WTC11 (cell line): ENCODE data around the gene PPOX. TPM values are rescaled to one million over a fixed set of nuclear protein-coding genes. Genes with fewer than 3 reads are reported as not detected.

Source experiments
- ATAC-seq: fragments of 200-7000 bp; cut with Tn5 transposase; 2 replicates; pipeline ENCODE4 v1.10.0; 2021; ENCODE audit warnings: mild to moderate bottlenecking, moderate library complexity
- CTCF ChIA-PET: fragments of 300-600 bp; sonication (Branson Sonifier 250); formaldehyde crosslinking; loops from one replicate; lab custom pipeline; 2021; ENCODE audit warnings: antibody characterized with exemption; lab: Charles Lee
- POLR2A ChIA-PET: fragments of 350-600 bp; sonication (Branson Sonifier 250); formaldehyde crosslinking; loops from one replicate; lab custom pipeline; 2021; ENCODE audit warnings: antibody characterized with exemption; lab: Charles Lee
- DNase-seq: peaks from one replicate; pipeline ENCODE4 v3.0.0; 2021; ENCODE audit warnings: low spot score
- H3K27ac Mint-ChIP-seq: 2 replicates; pipeline ENCODE4 v1.8.0; 2021; ENCODE audit warnings: mixed read lengths
- H3K27me3 Mint-ChIP-seq: 2 replicates; pipeline ENCODE4 v1.8.0; 2021; ENCODE audit warnings: low read depth, mild to moderate bottlenecking, moderate library complexity, mixed read lengths
- H3K36me3 Mint-ChIP-seq: 2 replicates; pipeline ENCODE4 v1.8.0; 2021; ENCODE audit warnings: mixed read lengths
- H3K4me1 Mint-ChIP-seq: 2 replicates; pipeline ENCODE4 v1.8.0; 2022; ENCODE audit warnings: mixed read lengths
- H3K4me3 Mint-ChIP-seq: 2 replicates; pipeline ENCODE4 v1.8.0; 2021; ENCODE audit warnings: mild to moderate bottlenecking, moderate library complexity, mixed read lengths
- H3K9me3 Mint-ChIP-seq: 2 replicates; pipeline ENCODE4 v1.8.0; 2021; ENCODE audit warnings: mixed read lengths
- CTCF ChIP-seq: fragments of 200-600 bp; IDR thresholded peaks from 2 replicates; pipeline ENCODE4 v1.8.0; 2022; ENCODE audit warnings: antibody characterized with exemption
- E2F4 ChIP-seq: sonication (generic); formaldehyde crosslinking; IDR thresholded peaks from 2 replicates; pipeline ENCODE4 v1.8.1; 2022; ENCODE audit warnings: low read depth, mild to moderate bottlenecking, moderate library complexity, missing genetic modification reagents, borderline replicate concordance
- GABPB1 ChIP-seq: sonication (generic); formaldehyde crosslinking; IDR thresholded peaks from 2 replicates; pipeline ENCODE4 v1.8.1; 2023; ENCODE audit warnings: mild to moderate bottlenecking, missing genetic modification reagents
- MYBL2 ChIP-seq: sonication (generic); formaldehyde crosslinking; IDR thresholded peaks from 2 replicates; pipeline ENCODE4 v1.8.1; 2023; ENCODE audit warnings: mild to moderate bottlenecking, moderate library complexity, missing genetic modification reagents
- NFATC4 ChIP-seq: fragments of 250-450 bp; sonication (Bioruptor Pico); IDR thresholded peaks from 2 replicates; pipeline ENCODE4 v1.9.0; 2021; ENCODE audit warnings: mild to moderate bottlenecking
- OVOL2 ChIP-seq: fragments of 250-450 bp; sonication (Bioruptor Pico); IDR thresholded peaks from 2 replicates; pipeline ENCODE4 v1.9.0; 2021; ENCODE audit warnings: mild to moderate bottlenecking, borderline replicate concordance
- PRDM15 ChIP-seq: sonication (generic); formaldehyde crosslinking; IDR thresholded peaks from 2 replicates; pipeline ENCODE4 v1.8.0; 2022; ENCODE audit warnings: missing genetic modification reagents
- TEAD4 ChIP-seq: sonication (generic); formaldehyde crosslinking; IDR thresholded peaks from 2 replicates; pipeline ENCODE4 v1.8.0; 2022; ENCODE audit warnings: mild to moderate bottlenecking, missing genetic modification reagents
- ZBTB43 ChIP-seq: sonication (generic); formaldehyde crosslinking; IDR thresholded peaks from 2 replicates; pipeline ENCODE4 v1.8.1; 2023; ENCODE audit warnings: mild to moderate bottlenecking, missing genetic modification reagents
- total RNA-seq: library from RNA; stranded (reverse); gene quantifications from 3 replicates; pipeline ENCODE4 v1.2.3, GENCODE V29; 2021
- TF ChIP-seq, protein P1 (sequence below): fragments of 250-450 bp; sonication (Bioruptor Pico); IDR thresholded peaks from 2 replicates; pipeline ENCODE4 v1.9.0; 2021; ENCODE audit warnings: mild to moderate bottlenecking
- TF ChIP-seq, protein P2 (sequence below): fragments of 250-450 bp; sonication (Bioruptor Pico); IDR thresholded peaks from 2 replicates; pipeline ENCODE4 v1.9.0; 2021; ENCODE audit warnings: moderate library complexity, mild to moderate bottlenecking, inconsistent platforms, borderline replicate concordance
- TF ChIP-seq, protein P3 (sequence below): sonication (generic); formaldehyde crosslinking; IDR thresholded peaks from 2 replicates; pipeline ENCODE4 v1.8.1; 2023; ENCODE audit warnings: mild to moderate bottlenecking, missing genetic modification reagents, moderate library complexity

Gene PPOX
- total RNA-seq, 1 experiment from 2014 or later = 44.8 TPM

GRCh38 chr1:161117759-161118581 is 48.3 kb upstream of the PPOX start, which contains the start of the genes NIT1 and PFDN2 (continued):
- TF ChIP-seq, protein P1, sequence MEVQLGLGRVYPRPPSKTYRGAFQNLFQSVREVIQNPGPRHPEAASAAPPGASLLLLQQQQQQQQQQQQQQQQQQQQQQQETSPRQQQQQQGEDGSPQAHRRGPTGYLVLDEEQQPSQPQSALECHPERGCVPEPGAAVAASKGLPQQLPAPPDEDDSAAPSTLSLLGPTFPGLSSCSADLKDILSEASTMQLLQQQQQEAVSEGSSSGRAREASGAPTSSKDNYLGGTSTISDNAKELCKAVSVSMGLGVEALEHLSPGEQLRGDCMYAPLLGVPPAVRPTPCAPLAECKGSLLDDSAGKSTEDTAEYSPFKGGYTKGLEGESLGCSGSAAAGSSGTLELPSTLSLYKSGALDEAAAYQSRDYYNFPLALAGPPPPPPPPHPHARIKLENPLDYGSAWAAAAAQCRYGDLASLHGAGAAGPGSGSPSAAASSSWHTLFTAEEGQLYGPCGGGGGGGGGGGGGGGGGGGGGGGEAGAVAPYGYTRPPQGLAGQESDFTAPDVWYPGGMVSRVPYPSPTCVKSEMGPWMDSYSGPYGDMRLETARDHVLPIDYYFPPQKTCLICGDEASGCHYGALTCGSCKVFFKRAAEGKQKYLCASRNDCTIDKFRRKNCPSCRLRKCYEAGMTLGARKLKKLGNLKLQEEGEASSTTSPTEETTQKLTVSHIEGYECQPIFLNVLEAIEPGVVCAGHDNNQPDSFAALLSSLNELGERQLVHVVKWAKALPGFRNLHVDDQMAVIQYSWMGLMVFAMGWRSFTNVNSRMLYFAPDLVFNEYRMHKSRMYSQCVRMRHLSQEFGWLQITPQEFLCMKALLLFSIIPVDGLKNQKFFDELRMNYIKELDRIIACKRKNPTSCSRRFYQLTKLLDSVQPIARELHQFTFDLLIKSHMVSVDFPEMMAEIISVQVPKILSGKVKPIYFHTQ (CRISPR knock-in tag) = no peak
- TF ChIP-seq E2F4 (CRISPR knock-in tag) = no peak
- TF ChIP-seq PRDM15 = no peak

- 0 out of 2 replicates have a peak, but pooled peaks have one; percentile 5 for TF ChIP-seq CTCF
- TF ChIP-seq, protein P2, sequence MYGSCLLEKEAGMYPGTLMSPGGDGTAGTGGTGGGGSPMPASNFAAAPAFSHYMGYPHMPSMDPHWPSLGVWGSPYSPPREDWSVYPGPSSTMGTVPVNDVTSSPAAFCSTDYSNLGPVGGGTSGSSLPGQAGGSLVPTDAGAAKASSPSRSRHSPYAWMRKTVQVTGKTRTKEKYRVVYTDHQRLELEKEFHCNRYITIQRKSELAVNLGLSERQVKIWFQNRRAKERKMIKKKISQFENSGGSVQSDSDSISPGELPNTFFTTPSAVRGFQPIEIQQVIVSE = no peak
- peak; percentile 75 for ATAC-seq
- Mint-ChIP-seq H3K27me3 (no peaks in the 10 kb centered on the region), H3K9me3 (no peaks in the 10 kb centered on the region), H3K4me1 (peaks cover 25% of the 10 kb centered on the region), H3K27ac (peak overlapping the region; percentile 94), H3K36me3 (peaks cover 49% of the 10 kb centered on the region), H3K4me3 (peak overlapping the region; percentile 96)
- peak; percentile 25 for DNase-seq
- ChIA-PET CTCF (interaction anchor here (0.6 to 2.5 kb wide), 7 partner anchors 13 to 98 kb away, joined by 3 to 18 read pairs (median 3); partner anchors contain the start of genes B4GALT3, DEDD, F11R and NECTIN4), POLR2A (interaction anchor here (1.1 kb wide), 1 partner anchor 21 kb away, joined by 3 read pairs; no protein-coding TSS in a partner anchor)
Measured at GRCh38 chr1:161119092-161119903, 46.9 kb upstream of the PPOX start.

DNA sequence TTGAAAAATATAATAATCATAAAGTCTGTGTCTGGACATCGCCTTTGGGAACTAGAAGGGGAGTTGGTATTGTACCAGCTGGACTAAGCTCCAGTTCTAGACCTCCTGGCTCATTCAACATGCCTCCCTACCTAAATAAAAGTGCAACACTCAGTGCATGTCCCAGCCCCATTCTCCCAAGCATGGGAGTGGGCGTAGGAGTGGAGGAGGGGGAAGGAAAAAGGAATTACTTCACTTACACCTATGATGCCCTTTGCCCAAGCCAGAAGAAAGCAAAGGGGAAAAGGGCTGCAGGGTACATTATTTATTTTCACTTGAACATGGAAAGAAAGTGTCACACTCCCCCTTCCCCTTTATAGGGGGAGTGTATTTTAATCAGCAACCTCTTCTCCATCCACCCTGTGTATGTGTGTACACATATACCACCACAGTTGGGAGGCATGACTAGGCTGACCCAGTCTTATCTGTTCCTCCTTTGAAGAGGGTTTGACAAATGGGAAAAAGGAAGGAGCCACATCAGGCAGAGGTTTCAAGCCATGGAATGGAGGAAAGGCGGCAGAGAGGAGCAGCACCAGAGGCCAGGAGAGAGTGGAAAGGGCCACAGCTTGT is 45.1 kb upstream of the PPOX start:
- H3K27me3 Mint-ChIP-seq = no peaks in the 10 kb centered on the region
- peaks cover 20% of the 10 kb centered on the region for H3K4me1 Mint-ChIP-seq
- H3K4me3 Mint-ChIP-seq = no peak overlapping the region
- no peak for ATAC-seq
- DNase-seq = no peak
- H3K9me3 Mint-ChIP-seq = no peaks in the 10 kb centered on the region
- CTCF ChIA-PET = interaction anchor here (1.1 kb wide), 1 partner anchor 10 kb away, joined by 4 read pairs; no protein-coding TSS in a partner anchor
- POLR2A ChIA-PET = interaction anchor here (1.0 to 1.8 kb wide), 2 partner anchors 11 to 12 kb away, joined by 4 to 5 read pairs; no protein-coding TSS in a partner anchor
- peaks cover 54% of the 10 kb centered on the region for H3K36me3 Mint-ChIP-seq
- no peak overlapping the region for H3K27ac Mint-ChIP-seq
- TF ChIP-seq MYBL2 (CRISPR knock-in tag) = no peak
- TF ChIP-seq GABPB1 (CRISPR knock-in tag) = no peak
- TF ChIP-seq NFATC4 = no peak
- TF ChIP-seq, protein P3, sequence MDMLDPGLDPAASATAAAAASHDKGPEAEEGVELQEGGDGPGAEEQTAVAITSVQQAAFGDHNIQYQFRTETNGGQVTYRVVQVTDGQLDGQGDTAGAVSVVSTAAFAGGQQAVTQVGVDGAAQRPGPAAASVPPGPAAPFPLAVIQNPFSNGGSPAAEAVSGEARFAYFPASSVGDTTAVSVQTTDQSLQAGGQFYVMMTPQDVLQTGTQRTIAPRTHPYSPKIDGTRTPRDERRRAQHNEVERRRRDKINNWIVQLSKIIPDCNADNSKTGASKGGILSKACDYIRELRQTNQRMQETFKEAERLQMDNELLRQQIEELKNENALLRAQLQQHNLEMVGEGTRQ = no peak
- no peak for TF ChIP-seq ZBTB43 (CRISPR knock-in tag)
- TF ChIP-seq OVOL2 (CRISPR knock-in tag) = no peak
- TF ChIP-seq TEAD4 (CRISPR knock-in tag) = no peak
